IPS DF 19.7 (cell line): ENCODE results near the gene KRTCAP3.

Source experiments
- DNase-seq: peaks from one replicate; pipeline ENCODE4 v3.0.0-alpha.2; 2013; ENCODE audit warnings: low read depth, low spot score

The KRTCAP3 gene

DNA sequence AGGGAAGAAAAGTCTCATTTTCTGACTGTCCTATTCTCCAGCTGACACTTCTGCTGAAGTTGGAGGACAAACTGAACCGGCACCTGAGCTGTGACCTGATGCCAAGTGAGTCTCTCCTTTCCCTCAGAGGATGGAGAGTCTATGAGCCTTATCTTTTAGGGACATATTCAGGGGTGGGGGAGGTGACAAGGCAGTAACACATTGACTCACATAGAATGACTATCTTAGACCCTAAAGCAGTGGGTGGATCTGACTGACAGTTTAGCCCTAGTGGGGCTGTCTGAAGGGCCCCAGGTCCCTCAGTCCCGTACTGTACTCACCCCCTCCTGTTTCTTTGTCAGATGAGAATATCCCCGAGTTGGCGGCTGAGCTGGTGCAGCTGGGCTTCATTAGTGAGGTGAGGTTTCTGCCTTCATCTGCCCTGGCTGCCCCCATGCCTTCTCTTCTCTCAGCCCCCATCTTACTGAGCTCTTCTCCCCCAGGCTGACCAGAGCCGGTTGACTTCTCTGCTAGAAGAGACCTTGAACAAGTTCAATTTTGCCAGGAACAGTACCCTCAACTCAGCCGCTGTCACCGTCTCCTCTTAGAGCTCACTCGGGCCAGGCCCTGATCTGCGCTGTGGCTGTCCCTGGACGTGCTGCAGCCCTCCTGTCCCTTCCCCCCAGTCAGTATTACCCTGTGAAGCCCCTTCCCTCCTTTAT, 805 bp upstream of the KRTCAP3 start:
- DNase-seq = no peak

DNA sequence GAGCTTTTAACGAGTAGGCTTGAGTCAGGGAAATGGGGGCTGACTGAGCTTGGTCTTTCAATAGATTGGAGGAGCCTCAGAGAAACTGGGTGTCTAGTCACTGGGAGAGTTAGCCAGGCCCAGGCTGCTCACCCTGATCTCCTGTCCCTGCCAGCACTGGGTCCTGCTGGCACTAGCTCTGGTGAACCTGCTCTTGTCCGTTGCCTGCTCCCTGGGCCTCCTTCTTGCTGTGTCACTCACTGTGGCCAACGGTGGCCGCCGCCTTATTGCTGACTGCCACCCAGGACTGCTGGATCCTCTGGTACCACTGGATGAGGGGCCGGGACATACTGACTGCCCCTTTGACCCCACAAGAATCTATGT, 720 bp downstream of the KRTCAP3 start:
- DNase-seq = no peak

DNA sequence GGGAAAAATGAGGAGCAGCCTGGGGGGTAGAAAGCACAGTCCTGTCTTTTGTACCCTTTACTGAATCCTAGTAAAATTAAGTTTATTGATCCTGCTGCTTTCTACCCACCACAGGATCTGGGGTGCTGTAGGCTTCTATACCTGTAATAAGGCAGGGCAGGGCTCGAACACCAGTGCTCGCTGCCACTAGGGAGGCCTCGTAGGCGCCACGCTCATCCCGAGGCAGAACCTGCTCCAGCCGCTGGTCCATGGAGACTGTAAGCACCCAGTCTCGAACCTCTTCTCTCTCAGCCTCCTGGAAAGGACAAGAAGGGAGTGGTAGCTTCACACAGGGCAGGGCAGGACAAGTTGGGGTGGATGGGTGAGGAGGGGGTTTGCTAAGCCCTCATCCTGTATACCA, 3.0 kb downstream of the KRTCAP3 start:
- DNase-seq = no peak

DNA sequence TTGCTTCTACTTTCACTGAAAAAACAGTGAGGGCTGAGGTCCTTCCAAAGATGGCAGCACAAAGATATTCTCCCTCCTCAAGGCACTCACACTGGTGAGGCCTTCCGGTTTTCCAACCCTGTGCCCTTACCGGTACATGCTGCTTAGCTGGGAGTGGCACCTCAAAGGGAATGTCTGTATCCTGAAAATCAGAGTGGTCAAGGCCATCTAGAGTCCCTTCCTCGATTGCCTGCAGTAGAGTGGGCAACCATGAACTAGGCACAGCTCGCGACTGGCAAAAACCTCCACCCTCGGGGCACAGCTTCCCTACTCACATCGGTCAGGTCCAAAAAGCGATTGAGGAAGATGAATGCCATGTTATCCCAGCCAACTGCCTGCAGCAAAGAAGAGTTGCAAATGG, 3.4 kb downstream of the KRTCAP3 start:
- no peak for DNase-seq

DNA sequence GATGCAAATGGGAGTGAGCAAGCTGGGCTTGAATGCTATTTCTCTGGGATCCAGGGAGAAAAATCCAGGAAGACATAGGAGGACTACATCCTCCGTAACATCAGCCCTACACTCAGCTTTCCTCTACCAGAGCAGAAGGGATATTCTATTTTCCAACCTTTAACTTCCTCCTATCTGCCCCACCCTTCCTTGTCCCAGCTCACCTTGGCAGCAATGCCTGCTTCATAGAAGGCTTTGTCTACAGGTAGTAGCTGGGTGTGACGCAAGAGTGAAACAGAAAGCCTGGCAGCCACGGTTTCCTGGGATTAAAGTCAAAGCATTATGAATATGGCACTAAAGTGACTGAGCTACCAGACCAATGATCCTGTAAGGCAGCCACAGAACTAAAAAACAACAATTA, 3.9 kb downstream of the KRTCAP3 start:
- DNase-seq = no peak

DNA sequence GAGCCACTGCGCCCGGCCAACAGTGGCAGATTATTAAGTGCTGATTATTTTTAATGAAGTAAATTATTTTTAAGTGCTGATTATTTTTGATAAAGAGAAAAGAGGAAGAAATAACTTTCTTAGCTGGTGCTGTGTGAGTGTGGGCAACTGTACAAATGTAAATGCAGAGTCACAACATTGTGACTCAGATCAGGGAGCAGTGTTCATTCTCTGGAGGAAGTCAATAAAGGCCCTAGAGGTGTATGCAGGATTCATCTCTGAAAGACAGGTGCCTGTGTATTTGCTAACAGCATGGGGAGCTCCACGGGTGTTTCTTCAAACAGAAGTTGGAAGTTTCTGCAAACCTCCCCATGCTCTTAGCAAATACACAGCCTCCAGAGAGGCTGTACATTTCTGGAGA, 6.2 kb downstream of the KRTCAP3 start:
- no peak for DNase-seq

DNA sequence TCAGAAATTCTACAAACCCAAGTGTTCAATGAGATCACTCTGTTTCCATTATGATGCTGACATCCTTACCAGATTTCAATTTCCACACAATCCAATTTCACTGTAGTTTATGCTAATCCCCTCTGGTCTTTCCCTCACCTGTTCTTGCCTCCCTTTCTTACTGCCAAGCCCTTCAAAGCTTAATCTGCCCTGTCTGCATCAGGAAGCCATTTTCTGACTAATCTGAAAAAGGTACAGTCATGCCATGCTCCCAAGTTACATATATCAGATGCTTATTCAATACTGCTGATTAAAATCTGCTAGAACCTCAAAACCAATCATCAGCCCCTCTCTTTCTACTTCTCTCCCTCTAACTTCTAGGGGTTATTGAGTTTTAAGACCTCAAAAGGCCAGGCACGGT, 8.9 kb downstream of the KRTCAP3 start:
- DNase-seq = no peak

DNA sequence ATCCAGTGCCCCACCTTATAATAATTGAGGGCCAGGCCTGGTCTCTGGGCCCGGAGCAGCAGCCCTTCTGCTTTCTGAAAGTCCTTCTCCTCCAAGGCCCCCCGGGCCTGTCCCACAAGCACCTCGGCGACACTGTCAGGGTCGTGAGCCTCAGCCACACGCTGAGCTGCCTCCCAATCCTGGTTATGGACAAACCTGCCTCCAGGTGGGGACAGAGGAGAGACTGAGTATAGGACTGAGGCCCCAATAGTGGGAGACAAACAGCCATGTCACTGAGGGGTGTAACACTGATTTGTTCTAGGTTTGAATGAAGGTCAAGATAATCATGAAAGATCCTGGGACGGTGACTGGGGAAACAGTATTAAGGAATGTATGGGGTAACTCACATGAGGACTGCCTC, 11.8 kb downstream of the KRTCAP3 start:
- no peak for DNase-seq

DNA sequence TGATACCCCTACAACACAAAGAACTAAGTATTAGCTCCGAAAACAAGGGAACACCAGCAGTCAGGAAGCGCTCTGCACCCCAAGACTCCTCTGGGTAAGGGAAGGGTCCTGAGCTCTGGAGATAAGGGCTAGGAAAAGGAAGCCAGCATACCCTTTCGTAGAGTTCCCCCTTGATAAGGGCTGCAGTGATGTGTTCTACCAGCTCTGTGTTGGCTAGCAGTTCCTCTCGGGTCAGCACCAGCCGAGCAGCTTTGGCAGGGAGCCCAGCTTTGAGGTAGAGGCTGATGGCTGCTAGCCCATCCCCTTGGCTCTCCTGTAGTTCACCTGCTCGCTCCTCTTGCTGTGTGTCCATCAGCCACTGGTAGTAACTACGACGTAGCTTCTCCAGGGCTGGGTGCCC, 18.9 kb downstream of the KRTCAP3 start:
- DNase-seq = no peak

DNA sequence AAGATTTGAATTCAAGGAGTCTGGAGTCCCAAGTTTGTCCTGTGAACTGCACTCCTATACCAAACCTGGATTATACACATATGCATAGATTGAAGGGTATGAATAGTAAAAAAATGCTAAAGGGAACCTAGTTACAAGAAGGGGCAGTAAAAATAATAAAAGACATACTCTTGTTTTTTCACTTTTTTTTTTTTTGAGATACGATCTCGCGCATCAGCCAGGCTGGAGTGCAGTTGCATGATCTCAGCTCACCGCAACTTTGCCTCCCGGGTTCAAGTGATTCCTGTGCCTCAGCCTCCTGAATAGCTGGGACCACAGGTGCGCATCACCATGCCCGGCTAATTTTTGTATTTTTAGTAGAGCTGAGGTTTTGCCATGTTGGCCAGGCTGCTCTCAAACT, 22.3 kb downstream of the KRTCAP3 start:
- DNase-seq = no peak

DNA sequence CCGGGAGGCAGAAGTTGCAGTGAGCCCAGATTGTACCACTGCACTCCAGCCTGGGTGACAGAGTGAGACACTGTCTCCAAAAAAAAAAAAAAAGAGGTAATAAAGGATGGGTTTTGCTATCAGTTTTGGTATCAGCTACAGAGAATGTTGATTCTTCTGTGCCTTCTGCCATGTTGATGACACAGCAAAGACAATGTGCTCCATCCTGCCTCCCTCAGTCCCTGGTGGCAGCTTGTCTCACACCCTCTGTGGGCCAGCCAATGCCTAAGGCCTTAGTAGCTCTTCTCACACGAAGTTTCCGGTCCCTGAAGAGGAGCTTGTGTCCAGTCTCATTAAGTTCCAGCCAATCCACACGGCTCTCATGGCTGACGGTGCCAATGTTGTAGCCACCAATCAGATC, 29.8 kb downstream of the KRTCAP3 start:
- no peak for DNase-seq

DNA sequence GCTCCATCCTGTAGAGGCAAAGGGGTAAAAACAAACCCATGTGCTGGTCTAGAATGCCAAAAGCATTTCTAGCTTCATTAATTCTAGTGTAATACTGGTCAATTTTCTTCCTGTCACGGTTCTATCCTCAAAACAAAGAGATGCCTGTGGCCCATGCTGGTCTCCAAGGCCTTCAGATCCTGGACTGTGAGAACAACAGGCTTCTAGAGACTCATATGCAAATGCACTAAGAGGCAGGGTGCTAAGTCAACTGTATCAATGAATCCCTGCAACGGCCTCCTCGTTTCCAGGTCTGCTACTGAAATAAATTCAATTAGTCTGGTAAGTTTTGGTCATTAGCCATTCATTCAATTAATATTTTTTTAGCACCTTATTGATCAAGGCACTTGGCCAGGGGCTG, 43.3 kb downstream of the KRTCAP3 start:
- DNase-seq = no peak

DNA sequence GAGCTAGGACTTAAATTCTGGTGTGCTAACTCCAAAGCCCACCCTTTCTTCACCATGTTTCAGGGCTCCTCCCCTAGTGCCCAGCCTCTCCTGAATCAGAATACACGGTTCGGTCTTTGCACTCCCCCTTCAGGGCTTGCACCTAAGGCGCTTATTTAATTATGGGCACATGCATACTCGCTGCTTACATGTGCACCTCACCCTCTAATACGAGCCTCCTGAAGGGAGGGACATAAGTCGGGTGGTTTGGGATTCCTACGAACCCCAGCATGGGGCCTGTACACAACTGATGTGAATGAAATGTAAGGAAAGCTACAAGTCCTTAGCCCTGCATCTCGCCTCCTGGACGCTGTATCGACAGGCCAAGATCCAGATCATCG, 46.9 kb downstream of the KRTCAP3 start:
- no peak for DNase-seq

DNA sequence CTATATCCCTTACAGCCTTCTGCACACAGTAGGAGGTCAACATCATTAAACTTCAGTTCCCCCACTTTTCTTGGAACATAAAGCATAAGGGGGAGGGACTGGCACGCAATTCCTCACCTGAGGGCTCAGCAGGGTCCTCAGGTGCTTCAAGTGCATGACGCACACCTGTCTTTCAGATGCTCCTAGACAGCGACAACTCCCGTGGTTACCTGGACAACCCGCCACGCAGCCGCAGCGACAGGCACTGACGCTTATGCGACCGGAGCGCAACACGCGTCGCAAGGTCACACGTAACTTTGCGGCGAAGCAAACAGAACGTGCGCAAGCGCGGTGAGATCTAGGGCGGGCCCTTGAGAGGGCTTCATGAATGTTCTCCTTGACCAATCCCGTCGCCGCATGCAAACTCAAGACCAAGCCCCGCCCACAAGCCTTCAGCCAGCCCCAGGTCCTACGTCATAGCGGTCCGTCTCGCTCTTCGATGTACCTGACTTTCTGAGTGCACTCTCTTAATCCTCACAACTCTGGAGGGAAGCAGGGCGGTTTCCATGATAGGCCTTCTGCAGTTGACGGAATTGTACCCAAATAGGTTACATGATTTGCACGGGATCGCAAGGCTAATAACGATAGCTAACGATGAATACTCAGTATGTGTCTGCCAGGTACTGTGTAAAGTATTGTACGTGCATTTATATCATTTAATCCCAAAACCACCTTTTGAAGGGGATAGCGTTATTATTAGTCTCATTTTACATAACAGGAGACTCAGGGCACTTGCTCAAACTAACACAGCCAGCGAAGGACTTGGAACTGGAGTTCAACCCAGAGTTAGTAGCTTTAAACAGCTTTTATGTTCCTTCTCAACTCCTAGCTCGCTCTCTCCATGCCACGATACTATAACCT, 47.6 kb downstream of the KRTCAP3 start, which contains the start of gene IFT172:
TSS of gene IFT172 (minus strand) at position 246 of the 900 bp plus-strand sequence. CDS start at position 156, 90 bp downstream.
- DNase-seq = peak; percentile 98

DNA sequence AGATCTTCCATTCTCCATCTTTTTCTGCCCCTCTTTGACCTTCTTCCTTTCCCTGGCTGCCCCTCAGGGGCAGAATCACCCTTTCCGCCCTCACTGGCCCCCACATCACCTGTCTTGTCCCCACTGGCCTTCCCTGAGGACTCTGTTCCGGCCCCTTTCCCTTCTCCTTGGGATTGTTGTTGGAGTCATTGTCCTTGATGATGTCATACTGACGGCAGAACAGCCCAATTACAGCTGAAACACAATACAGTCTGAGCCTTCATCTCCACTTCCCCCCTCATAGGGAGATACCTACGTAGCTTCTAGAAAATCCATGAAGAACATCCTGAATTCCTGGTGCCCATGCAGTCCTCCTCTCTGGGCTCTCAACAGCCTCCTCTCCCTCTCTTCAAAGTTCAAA, 50.4 kb downstream of the KRTCAP3 start:
- no peak for DNase-seq

DNA sequence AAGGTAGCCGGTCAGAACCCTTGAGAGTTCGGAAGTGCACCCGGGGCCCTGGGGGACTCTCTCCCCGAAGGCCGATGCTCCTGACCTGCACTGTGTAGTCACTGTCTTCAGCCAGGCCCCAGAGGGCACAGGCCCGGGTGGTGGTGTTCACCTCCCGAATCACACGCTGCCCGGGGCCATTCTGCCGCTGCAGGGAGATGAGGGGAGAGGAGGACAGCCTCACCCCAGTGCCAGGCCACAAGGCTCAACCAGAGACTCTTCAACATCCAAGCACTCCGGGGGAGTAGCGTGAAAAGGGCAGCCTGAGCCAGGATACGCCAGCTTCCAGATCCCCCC, 51.7 kb downstream of the KRTCAP3 start:
- no peak for DNase-seq
